Germinal center (tissue), 1 donor: ENCODE measurements around the gene LIM2.

Experiments
- DNase-seq: peaks from one replicate; pipeline ENCODE4 v3.0.0; 2012; ENCODE audit warnings: mixed read lengths, low spot score

Gene LIM2

DNA sequence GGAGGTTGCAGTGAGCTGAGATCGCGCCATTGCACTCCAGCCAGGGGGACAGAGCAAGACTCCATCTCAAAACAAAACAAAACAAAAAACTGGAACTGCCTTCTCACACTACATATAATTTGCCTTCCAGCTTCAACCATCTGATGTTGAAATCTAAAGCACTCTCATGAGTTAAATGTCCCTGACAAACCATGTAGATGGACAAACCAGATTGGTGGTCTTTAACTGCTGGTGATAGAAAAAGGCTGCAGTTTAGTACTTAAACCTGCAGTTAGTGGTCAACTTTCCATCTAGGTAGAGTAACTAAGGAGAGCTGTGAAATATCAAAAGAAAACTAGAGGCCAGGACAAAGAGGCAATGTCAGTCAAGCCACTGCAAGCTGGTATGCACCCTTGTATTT lies 8.4 kb upstream of the LIM2 start:
- no peak for DNase-seq

DNA sequence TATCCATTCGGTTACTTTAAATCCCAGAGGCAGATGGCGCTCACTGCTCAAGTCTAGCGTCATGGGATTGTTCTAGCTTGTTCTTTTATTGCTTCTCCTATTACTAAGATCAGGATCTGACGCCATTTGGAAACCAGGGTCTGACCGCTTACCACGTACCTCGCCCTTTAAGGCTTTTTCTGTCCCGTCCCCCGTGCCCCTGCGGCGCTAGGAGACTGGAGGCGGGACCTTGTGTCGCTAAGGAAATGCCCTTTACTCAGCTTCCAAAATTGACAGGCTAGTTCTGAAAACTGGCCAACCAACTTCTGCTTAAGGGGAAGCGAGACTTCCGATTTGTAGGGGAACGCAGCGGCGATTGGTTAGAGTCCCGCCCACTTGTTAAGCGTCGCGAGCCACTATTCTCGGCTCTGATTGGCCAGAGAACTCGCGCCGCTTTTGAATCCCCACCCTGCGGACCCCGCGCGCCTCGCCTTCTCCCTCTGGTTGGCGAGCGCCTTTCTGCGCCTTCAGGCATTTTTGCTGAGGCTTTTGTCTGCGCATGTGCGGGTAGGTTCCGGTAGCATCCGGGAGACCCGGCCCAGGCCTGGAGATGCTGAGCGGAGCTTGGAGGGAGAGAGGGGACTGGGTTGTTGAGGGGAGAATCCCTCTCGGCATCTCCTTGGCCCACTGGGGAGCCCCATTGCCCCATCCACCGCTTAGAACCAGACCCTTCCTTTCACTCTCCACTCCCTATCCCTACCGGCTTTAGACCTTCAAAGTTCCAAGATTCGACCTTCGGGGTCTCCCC lies 6.5 kb upstream of the LIM2 start:
- DNase-seq: peak; percentile 97

DNA sequence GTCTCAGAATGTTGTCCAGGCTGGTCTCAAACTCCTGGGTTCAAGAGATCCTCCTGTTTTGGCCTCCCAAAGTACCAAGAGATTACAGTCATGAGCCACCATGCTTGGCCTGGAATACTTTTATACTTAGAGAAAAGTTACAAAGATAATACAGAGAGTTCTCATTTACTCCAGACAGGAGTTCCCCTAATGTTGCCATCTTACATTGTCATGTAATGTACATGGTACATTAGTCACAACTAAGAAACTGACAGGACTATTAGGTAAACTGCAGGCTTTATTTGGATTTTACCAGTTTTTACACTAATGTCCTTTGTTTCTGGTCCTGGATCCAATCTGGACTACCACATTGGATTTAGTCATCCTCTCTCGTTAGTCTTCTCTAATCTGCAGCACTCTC lies 4.9 kb upstream of the LIM2 start:
- no peak for DNase-seq

DNA sequence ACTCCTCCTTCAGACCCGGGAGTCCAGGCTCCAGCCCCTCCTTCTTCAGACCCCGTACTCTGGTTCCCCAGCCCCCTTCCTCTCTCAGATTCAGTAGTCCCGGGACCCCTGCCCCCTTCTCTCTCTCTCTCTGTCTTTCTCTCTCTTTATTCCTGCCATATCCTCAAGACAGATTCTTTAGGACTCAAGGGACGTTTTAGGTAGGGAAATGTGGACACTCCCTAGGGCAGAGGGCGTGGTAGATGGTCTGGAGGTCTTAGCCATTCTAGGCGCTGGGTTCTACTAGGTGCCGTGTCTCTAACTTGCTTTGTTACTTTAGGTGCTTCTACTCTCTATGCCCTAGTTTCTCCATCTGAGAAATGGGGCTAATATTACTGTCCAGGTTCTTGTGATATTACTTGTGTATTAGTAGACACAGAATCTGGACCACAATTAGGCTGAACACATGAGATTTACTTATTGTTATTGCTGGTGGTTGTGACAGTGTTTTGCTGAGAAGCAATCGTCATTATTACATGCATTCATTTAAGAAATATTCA lies 3.4 kb upstream of the LIM2 start:
- no peak for DNase-seq

DNA sequence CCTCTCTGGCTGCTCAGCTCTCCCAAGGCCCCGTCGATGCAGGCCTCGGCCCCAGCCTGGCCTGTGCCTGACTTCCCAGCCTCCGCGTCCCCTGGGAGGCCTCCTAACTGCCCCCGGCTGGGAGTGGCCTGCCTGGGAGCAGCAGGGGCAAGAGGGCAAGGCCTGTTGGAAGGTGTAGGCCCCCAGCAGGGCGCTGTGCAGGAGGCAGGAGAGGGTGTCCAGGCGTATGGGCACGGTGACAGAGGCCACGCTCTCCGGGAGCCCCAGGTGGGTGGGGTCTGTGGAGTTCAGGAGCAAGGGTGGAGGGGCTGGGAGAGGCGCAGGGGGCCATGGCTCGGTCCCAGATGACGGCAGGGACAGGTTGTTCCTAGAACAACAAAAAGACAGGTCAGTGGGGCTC lies 1.4 kb upstream of the LIM2 start:
- no peak for DNase-seq

DNA sequence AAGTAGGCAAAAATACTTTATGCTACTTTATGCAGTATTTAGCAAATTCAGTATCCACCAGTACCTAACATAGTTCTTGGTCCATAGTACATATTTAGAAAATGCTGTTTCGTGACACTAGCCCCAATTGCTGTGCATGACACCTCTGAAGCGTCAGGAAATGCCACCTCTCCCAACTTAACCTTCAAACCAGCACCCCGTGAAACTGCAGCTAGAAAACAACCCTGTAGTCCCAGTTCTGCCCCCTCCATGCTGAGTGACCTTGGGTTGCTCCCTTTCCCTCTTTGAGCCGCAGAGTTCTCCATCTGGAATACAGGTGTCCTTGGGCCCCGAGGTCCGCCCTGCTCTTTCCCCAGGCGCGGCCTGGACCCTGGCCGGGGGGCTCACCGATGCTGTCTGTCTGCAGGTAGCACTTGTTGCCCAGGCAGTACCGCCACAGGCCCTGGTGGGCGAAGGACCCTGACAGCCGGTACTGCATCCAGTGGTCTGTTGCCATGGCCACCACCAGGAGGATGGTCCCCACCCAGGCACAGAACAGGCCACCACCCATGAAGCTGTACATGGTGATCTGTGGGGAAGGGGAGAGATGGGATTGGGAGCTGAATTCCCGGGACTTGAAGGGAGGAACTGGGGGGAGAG lies 773 bp downstream of the LIM2 start:
- no peak for DNase-seq

DNA sequence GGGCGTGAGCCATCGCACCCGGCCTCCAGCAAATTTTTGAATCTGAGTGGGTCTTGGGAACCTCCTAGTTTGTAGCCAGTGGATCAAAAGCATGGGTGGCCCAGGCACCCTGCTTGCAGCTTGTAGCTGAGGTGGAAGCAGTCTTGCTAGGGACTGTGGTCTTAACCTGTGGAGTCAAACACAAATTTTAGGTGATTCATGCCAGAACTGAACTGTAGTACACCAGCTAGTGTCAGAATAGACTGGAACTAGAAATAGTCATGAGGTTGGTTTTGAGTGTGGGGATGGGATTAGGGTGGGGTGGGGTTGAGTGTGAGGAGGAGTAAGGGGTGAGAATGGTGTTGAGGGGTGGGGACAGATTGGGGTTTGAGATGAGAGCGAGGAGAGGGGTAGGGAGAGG lies 5.8 kb downstream of the LIM2 start:
- no peak for DNase-seq

DNA sequence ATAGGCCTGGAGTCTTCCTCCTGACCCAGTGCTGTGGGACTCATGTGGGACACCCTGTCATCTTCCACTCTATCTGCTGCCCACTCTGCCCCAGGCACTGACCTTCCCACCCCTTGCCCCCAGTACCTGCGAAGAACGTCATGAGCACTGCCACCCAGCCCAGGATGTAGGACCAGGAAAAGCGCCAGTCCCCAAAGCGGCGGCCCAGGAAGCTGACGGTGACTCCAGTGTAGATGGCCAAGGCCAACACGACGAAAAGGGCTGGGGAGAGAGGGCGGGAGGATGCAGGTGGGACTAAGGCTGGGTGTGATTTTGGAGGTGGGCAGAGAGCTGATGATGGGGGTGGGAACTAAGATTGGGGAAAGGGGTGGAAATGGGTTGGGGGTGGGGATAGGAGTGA lies 7.4 kb downstream of the LIM2 start:
- DNase-seq: no peak

DNA sequence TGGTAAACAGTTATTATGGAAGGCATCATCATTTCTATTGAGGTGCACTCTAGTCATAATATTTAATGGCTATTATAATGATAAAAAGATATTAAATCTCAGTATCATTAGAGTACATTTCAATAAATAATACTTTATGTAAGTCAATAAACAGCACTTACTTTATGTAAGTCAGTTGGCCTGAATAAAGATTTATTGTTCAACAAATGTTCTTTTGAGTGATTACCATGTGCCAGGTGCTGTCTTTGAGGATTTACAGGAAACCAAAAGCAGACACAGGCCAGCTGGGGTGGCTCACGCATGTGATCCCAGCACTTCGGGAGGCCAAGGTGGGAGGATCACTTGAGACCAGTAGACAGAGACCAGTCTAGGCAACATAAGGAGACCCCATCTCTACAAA lies 10.4 kb downstream of the LIM2 start:
- DNase-seq: no peak

DNA sequence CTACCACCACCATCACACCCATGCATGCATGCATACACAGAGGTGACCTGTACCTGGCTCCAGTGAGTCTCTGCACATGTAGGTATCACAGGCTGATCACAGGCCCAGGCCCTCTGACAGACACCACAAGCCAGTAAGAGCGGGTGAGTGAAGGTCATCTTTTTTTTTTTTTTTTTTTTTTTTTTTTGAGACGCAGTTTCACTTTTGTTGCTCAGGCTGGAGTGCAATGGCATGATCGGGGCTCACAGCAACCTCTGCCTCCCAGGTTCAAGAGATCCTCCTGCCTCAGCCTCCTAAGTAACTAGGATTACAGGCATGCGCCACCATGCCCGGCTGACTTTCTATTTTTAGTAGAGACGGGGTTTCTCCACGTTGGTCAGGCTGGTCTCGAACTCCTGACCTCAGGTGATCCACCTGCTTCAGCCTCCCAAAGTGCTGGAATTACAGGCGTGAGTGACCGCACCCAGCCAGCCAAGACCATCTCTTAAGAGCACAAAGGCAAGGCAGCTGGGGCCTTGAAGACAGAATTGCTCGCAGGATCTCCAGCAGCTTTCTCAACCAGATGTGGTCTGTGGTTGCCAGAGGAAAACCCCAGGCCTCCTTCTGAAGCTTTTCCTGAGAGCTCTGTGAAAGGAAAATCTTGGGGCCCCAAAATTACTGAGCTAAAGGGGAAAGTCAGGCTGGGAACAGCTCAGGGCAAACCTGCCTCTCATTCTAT lies 12.1 kb downstream of the LIM2 start:
- DNase-seq: no peak

DNA sequence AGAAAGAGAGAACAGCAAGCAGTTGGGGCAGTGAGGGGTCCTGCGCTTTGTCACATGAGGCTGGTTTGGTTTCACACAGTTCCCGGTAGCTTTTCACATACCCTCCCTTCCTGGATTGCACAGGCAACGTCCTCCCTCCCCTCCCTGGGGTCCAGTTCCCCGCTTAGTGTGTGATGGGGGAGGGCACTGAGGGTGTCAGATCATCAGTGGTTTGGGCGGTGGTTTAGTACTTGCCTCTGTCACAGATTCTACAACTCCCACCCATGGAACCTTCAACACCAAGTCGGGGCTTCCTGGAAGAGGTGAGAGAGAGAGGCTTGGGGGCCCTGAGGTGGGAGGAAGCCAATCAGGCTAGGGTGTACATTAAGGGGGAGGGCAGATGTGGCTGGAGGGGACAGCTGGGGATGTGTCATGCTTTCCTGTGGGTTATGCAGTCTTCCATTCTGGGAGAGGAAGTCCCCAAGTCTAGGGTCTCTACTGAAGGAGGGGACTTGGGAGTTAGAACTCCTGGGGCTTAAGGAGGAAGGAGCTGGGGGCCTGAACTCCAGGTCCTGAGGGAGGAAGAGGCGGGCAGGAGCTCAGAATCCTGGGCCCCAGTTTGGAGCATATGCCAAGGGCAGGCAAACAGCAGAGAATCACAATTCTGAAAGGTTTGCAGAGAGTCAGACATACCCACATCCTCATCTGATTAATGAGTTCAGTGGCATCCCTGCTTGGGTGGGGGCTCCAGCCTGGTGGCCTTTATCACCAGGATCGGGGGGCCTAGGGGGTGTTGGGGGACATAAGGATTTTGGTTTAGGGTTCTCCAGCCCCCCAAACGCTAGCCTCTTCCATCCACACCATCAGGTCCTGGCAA lies 14.9 kb downstream of the LIM2 start, which contains the start of gene NKG7:
Gene NKG7, minus strand, starts transcription at position 6 of the 856 bp plus-strand sequence. CDS start 119 bp downstream, outside the sequence.
- no peak for DNase-seq

DNA sequence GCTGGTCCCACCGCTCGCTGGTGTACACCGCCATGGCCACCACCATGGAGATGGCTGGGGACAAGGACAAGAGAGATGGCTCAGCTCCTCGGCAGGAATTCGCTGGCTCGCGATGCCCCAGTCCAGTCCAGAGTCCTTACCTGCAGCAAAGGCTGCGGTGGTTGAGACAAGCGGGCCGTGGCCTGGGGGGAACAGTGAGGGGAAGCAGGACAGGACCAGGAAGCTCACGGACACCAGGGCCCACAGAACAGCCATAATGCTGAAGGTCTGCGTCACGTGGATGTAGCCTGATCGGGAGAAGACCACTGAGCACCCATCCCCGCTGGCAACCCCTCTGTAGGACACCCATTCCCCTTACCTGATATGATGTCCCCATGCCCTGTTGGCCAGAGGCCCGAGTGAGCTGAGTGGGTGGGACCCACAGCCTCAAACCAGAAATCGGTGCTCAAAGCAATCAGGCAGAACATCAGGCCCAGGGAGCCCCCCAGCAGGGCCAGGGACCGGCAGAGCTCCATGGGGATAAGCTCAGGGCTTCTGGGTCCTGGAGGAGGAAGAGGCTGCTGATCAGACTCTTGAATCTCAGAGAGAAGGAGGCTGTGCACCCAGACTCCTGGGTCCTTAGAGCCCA lies 15.6 kb downstream of the LIM2 start:
- DNase-seq: no peak

DNA sequence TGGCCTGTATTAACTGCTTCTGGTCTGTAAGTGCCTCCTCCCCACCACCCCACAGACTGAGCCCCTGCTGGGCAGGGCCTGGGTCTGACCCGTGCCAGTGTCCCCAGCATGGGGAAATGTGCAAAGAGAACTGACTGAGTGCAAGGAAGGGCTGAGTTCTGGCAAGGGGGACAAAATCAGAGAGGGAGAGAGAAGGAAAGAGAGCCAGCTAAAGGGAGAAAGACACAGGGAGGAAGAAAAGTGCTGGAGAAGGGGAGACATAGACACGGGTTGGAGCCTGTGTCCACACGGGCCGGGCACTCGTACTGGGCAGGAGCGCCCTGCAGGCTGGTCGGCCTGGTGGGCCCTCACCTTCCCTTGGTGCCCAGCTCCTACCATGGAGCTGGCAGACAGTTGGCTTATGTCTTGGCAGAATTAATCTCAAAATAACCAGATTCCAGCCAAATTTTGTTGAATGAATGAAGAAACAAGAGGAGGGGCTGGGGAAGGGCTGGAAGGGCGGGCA lies 16.5 kb downstream of the LIM2 start:
- no peak for DNase-seq

DNA sequence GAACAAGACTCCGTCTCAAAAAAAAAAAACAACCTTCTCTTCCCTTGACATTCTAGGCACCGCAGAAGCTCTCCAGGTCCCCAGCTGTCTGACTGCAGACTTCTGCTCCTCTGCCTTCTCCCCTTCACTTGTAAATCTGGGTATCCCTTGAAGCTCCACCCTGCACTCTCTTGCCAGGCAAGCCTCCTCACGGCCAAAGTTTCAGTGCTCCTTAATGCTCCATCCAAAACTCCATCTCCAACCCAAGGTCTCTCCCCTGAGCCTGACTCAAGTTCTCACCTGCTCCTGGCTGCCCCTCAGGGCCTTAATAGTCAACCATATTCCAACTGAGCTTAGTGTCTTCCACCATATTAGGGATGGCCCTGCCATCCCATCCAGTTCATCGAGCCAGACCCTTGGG lies 17.5 kb downstream of the LIM2 start:
- DNase-seq: no peak

DNA sequence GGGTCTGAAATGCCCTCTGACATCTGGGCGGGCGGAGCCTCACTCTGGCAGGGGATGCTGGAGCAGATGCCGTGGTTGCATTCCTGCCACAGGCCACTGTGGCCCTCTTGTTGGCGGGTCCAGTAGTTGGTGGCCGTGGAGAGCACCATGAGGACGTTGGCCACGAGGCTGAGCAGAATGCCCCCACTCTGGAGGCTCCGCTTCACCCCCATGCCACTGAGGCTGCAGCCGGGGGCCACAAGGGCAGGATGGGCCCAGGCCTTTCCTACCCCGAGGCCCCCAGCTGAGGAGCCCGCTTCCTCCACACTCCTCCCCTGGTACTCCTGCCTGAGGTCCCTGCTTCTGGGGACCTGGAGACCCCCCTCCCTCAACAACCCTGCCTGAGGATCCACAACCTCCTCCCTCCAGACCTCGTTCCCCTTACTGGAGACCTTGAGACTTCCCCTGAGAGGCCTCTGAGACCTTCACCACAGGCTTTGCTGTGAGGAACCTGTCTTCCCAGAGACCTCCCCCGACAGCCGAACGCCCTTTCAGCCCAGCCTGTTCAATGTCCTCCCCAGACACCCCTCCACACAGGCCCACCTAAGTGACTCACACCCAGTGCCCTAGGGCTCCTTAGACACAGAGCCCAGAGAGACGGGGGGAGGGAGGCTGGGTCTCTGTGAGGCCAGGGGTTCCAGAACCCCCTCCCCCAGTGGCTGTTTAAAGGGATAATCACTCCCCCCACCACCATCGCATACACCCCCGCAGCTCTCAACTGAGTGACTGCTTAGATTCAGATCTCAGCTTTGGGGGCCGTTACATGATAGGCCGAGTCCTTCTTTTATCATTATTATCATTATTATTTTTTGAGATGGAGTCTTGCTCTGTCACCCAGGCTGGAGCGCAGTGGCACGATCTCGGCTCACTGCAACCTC lies 19.1 kb downstream of the LIM2 start, which contains the start of gene CLDND2:
Gene CLDND2, minus strand, starts transcription at position 638 of the 917 bp plus-strand sequence. Its CDS starts 426 bp downstream, at position 212.
- no peak for DNase-seq

DNA sequence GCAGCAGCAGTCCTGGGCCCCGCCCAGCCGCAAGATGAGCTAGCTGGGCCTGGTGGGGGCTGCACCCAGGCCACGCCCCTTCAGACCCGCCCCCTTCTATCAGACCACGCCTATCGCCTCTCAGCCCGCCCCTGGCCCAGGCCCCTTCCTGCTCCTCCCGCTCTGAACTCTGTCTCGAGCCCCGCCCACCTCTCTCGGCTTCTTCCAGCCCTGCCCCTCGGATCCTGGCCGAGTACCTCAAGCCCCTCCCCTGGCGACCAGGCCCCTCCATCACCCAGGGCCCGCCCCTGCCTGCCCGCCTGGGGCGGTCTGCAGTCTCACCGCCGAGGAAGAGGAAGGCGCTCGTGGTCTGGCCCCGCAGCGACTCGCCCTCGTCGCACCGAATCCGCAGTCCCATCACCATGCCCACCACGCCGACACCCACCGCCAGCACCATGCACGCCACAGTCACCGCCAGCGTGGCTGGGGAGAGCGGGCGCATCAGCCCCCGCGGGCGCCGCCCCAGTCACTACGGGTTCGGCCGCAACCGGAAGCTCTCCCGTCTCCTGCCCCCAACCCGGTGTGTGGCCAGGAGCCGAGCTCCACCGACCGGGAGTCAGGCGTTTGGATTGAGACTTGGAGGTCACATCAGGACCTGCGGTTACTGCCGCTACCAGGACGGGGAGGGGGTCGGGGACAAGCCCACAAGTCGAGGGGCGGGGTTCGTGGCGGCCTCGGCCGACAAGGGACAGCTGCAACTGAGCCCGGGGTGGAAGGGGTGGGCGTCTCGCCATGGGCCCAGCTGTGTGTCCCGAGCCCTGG lies 20.0 kb downstream of the LIM2 start:
- DNase-seq: peak; percentile 98

DNA sequence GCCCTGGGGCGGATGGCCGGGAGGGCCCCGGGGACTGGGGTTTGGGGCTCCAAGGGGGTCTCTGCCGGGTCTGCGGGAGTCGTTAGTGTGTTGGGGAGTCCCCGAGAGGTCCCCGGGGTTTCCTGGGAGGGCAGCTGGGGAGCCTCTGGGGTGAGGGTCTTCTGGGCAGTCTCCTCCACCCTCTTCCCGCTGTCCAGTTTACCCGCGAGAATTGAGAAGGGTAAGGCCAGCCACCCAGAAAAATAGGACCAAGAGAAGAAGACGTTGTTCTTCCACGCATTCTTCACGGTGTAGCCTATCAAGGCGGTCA lies 20.6 kb downstream of the LIM2 start:
- DNase-seq: peak; percentile 44

DNA sequence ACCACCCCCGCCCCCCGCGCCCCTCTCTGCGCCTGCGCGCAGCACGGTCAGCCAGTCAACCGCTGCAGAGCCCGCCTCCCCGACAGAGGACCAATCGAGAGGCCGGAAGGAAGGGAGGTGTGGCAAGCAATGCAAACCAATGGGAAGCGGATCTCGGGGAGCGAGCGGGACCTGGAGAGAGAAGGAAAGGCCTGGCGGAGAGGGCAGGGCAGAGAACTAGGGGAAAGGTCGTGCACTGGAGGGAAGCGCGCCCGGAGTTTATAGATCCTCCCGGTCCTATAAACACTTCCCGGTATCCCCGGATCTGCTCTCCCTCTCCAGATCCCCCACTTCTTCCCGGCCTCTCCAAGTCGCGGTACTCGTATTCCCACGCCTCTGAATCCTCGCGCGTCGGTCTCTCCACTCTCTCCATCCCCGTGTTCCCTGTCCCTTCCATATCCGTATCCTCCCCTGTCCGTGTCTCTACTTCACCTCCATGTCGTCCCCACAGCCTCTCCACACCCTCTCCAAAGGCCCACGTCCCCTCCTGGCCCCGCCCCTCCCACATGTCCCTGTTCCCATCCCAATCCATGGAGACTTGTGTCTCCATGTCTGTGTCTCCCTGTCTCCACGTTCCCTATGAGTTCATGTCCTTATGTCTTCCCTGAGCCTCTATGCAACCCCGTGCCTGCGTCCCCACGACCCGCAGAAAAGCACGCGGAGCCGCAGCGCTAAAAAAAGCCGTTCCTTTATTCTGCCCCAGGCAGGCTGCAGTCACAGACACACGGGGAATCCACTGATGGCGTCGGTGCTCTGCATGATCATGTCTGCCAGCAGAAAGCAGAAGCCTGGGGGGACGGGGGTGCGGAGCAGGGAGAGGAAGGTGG lies 21.2 kb downstream of the LIM2 start:
- DNase-seq: peak; percentile 95
